Epithelial cell of esophagus (primary cell): ENCODE data around the gene PNMA1.

Experiments
- DNase-seq: peaks from one replicate; pipeline ENCODE4 v3.0.0; 2010; ENCODE audit warnings: low read depth
- H3K4me3 ChIP-seq: 2 replicates; pipeline ENCODE4 v1.5.1; 2011; ENCODE audit warnings: mild to moderate bottlenecking, low read length, control low read depth
- TF ChIP-seq, protein P1 (sequence below): IDR thresholded peaks from 2 replicates; pipeline ENCODE4 v1.5.1; 2011; ENCODE audit warnings: low read depth, mild to moderate bottlenecking, low read length, control low read depth, inconsistent platforms; ENCODE audit not compliant: insufficient read depth; ENCODE audit errors: missing control alignments

Gene PNMA1

DNA sequence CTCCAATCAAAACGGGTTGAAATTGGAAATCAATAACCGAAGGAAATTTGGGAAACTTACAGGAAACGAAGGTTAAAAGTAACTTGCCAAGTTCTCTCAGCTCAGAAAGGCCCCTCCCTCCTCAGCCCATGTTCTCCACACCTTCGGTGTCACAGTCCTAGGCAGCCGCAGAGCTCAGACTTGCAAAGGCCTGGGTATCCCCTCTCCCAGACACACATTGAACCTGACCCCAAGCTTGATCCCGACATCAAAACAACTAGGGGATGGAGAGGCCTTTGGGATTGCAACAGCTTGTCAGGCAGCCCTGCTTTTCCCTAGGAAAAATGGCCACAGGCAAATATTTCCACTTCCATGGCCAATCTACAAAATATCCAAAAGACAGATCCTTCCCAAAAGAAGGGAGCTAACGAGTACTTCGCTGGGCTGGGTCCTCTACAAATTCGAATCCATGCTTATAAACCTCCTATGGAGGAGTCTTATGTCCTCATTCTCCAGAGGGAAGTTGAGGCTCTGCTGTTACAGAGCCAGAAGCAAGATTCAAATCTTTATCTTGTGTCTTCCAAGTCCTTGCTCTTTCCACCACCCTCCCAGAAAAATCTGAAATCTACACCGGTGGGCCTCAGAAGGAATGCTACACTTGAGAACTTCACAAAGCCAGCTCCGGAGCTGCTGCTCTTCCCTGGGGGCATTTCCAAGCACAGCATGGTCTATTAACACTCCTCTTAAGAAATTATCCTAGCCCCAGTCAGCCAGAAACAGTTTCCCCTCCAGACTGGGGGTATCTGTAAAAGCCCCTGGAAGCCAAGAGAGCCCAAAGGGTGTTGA, 35.7 kb upstream of the PNMA1 start:
- no peak overlapping the region for H3K4me3 ChIP-seq
- no peak for DNase-seq
- TF ChIP-seq, protein P1, sequence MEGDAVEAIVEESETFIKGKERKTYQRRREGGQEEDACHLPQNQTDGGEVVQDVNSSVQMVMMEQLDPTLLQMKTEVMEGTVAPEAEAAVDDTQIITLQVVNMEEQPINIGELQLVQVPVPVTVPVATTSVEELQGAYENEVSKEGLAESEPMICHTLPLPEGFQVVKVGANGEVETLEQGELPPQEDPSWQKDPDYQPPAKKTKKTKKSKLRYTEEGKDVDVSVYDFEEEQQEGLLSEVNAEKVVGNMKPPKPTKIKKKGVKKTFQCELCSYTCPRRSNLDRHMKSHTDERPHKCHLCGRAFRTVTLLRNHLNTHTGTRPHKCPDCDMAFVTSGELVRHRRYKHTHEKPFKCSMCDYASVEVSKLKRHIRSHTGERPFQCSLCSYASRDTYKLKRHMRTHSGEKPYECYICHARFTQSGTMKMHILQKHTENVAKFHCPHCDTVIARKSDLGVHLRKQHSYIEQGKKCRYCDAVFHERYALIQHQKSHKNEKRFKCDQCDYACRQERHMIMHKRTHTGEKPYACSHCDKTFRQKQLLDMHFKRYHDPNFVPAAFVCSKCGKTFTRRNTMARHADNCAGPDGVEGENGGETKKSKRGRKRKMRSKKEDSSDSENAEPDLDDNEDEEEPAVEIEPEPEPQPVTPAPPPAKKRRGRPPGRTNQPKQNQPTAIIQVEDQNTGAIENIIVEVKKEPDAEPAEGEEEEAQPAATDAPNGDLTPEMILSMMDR: no peak

DNA sequence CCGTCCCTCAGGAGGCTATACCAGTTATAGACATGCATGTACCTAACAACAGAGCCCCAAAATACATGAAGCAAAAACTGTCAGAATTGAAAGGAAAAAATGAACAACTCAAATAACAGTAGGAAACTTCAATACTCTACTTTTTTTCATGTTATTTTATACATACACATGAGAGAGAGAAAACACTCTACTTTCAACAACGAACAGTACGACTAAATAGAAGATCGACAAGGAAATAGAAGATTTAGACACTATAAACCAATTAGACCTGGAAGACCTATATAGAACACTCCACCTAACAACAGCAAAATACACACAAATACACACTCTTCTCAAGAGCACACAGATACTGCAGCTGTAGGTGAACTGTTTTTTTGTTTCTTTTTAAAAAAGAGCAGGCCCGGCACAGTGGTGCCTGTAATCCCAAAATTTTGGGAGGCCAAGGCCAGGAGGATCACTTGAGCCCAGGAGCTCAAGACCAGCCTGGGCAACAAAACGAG, 34.7 kb upstream of the PNMA1 start:
- DNase-seq: no peak
- TF ChIP-seq, protein P1: no peak
- no peak overlapping the region for H3K4me3 ChIP-seq

DNA sequence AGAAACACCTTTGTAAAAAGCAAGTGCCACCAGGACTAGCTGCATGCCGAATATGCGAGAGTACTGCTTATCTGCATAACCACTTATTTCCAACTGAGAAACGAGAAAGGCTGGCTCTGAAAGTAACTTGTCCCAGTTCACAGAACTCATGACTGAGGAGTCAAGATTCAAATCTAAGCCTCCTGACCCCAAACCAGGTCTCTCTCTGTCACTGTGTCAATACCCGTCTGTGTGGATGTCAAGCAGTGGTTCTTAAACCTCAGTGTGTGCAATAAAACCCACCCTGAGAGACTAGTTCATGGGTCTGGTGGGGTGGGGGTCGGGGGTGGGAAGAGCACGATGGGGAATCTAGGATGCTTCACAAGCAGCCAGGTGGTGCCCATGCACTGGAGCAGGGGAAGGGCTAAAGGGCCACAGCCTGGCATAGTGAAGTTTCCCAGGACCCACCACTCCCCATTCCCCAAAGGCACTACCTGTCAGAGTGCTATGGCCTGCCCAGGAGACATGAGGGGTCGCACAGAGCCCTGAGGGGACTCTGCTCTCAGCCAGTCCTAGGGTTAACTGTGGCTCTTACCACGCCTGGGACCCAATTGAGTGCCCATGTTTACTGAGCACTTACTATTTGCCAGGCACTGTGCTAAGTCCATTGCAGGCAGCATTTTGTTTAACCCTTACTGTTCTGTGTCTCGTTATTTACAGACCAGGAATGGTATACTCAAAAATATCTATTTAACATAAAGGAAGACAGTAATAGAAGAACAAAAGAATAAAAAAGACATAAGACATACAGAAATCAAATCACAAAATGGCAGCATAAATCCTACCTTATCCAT, 33.4 kb upstream of the PNMA1 start:
- DNase-seq: no peak
- H3K4me3 ChIP-seq: no peak overlapping the region
- TF ChIP-seq, protein P1: no peak

DNA sequence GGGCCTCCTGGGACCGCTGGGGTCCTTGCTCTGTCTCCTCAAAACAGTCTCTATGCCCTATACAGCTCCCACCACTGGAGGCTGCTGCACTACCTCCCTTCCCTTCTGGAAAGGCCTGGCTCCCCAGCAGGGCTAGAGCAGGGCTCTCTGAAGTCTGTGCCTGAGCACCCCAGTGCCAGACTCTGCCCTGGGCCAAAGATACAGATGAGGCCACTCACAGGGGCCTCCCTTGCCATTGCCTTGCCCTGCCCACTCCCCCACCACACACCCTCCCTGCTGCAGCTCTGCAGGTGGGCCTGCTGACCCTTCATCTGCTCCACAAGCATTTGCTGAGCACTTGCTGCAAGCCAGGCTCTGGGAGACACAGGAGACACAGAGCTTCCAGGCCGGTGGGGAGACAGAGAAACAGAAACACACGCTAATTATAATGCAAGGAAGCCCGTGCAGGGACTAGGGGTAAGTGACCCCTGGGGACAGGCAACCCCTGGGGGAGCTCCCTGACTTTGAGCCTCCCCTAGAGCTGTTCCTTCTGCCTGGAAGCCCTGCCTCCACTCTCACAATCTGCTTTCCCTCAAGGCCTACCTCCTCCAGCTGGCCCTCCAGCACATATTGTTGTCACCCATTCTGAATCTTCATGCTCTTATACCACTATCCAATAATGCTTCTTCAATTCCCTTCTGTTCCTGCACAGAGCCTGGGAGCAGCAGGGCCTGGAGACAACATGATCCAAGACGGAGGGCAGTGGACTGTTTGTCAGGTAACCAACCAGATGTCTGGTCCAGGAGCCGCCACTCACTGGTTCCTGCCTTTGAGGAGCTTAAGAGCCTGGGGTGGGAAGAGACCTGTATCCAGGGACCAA, 32.6 kb upstream of the PNMA1 start:
- H3K4me3 ChIP-seq: no peak overlapping the region
- TF ChIP-seq, protein P1: peak; percentile 47
- no peak for DNase-seq

DNA sequence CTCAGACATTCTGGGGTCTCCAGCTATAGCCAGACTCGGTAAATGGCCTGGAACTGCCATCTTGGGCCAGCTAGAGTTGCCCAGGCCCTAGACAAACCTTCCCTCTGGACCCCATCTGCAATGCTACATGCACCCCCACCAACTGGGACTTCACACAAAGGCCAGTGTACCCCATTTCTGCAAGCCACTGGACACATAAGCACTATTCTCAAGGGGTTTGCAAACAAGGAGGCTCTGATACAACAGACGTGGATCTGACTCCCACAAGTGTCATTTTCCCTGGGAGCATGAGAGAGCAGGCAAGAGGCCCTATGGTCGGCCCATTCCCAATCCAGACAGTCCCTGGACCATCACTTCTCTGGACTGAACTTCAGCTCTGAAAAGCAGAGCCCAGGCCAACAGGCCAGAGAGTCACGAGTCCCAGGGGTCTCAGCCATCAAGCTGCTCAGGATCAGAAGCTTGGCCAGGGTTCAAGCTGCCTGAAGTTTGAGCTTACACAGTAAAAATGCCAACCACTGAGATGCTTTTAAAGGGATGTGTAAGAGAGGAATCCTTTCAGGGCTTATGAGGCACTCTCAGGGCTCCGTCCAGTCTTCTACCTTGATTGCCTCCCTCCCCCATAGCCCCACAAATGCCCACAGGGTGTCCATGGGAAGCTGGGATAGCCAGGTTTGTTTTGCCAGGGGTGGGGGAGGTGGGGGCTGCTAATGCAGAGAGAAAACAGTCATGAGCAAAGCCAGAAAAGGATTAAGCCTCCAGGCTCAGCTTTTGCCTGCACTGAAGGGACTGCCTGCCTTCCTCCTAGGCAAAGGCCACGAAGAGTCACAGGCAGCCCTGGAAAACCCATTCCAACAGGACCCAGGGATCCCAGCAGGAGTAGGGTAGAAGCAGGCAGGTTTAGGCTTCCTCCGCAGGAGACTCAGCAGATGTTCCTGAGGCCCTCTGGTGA, 31.7 kb upstream of the PNMA1 start:
- DNase-seq: no peak
- TF ChIP-seq, protein P1: no peak
- no peak overlapping the region for H3K4me3 ChIP-seq
